ENCODE data around the gene SUV39H1. TPM values are rescaled to one million over a fixed set of nuclear protein-coding genes. Genes with fewer than 3 reads are reported as not detected.

SUV39H1 gene
- total and polyA plus RNA-seq, 9 of the 15 experiments (the other 6 are each of a cell fraction or from before 2014, with no cell fraction given), result 4.7 to 34.7 (median 17.9) TPM

GRCh38 chrX:48696909-48697727, 584 bp downstream of the SUV39H1 start (continued):
- TF ChIP-seq, protein P1, sequence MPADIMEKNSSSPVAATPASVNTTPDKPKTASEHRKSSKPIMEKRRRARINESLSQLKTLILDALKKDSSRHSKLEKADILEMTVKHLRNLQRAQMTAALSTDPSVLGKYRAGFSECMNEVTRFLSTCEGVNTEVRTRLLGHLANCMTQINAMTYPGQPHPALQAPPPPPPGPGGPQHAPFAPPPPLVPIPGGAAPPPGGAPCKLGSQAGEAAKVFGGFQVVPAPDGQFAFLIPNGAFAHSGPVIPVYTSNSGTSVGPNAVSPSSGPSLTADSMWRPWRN (IDR thresholded peaks at IDR 0.05; ENCODE audit: low read depth), result no peak
- TF ChIP-seq ZNF511 (CRISPR knock-in tag; IDR thresholded peaks at IDR 0.05), result no peak
- peak; percentile 69 for TF ChIP-seq RBFOX2 (IDR thresholded peaks at IDR 0.05; ENCODE audit: low read depth, low read length)
- no peak for TF ChIP-seq HOMEZ (CRISPR knock-in tag; IDR thresholded peaks at IDR 0.05)
- TF ChIP-seq MNT (conservative IDR thresholded peaks at IDR 0.05), result no peak
- TF ChIP-seq SUPT5H (IDR thresholded peaks at IDR 0.05), result no peak
- peak; percentile 66; the same call in 1 of the 2 replicates for TF ChIP-seq CHD2 (IDR thresholded peaks at IDR 0.05; ENCODE audit: low read depth, low read length)
- no peak for TF ChIP-seq FOXP4 (CRISPR knock-in tag; IDR thresholded peaks at IDR 0.05; ENCODE audit: borderline replicate concordance)
- 0 out of 2 replicates have a peak, but pooled peaks have one; percentile 5 for TF ChIP-seq RNF2 (IDR thresholded peaks at IDR 0.05)
- TF ChIP-seq PYGO2 (tag; IDR thresholded peaks at IDR 0.05), result no peak
- TF ChIP-seq BRD4 (IDR thresholded peaks at IDR 0.05), result 0 out of 2 replicates have a peak, but pooled peaks have one; percentile 20
- no peak for TF ChIP-seq DLX4 (CRISPR knock-in tag; IDR thresholded peaks at IDR 0.05)
- TF ChIP-seq, protein P2, sequence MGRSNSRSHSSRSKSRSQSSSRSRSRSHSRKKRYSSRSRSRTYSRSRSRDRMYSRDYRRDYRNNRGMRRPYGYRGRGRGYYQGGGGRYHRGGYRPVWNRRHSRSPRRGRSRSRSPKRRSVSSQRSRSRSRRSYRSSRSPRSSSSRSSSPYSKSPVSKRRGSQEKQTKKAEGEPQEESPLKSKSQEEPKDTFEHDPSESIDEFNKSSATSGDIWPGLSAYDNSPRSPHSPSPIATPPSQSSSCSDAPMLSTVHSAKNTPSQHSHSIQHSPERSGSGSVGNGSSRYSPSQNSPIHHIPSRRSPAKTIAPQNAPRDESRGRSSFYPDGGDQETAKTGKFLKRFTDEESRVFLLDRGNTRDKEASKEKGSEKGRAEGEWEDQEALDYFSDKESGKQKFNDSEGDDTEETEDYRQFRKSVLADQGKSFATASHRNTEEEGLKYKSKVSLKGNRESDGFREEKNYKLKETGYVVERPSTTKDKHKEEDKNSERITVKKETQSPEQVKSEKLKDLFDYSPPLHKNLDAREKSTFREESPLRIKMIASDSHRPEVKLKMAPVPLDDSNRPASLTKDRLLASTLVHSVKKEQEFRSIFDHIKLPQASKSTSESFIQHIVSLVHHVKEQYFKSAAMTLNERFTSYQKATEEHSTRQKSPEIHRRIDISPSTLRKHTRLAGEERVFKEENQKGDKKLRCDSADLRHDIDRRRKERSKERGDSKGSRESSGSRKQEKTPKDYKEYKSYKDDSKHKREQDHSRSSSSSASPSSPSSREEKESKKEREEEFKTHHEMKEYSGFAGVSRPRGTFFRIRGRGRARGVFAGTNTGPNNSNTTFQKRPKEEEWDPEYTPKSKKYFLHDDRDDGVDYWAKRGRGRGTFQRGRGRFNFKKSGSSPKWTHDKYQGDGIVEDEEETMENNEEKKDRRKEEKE (IDR thresholded peaks at IDR 0.05; ENCODE audit: borderline replicate concordance in 1 of 2, control insufficient read depth in 1 of 2, low read depth in 2 of 2, low read length in 1 of 2), result no peak
- no peak for TF ChIP-seq MCM7 (IDR thresholded peaks at IDR 0.05)
- TF ChIP-seq TBL1XR1 (IDR thresholded peaks at IDR 0.05; ENCODE audit: low read length in 2 of 2), result no peak
- TF ChIP-seq NONO (IDR thresholded peaks at IDR 0.05; ENCODE audit: low read depth in 2 of 2, low read length in 1 of 2), result no peak; a peak in 1 of 4 replicates

All from K562 (cell line).